SK-N-SH (cell line): ENCODE measurements around the gene ADK. TPM values are rescaled to one million over a fixed set of nuclear protein-coding genes. Genes with fewer than 3 reads are reported as not detected.

Source experiments
- CTCF ChIA-PET: fragments of 300-600, 350-600 bp; formaldehyde crosslinking; extraction: SDS; loops from one replicate; lab custom pipeline; 2021; lab: Yijun Ruan, JAX
- POLR2A ChIA-PET: fragments of 350-600 bp; sonication (Branson Sonifier 250); formaldehyde crosslinking; extraction: SDS; loops from one replicate; lab custom pipeline; 2020; ENCODE audit warnings: antibody characterized with exemption, inconsistent platforms; lab: Yijun Ruan, JAX
- DNase-seq: peaks from one replicate; pipeline ENCODE4 v3.0.0; 2012
- H2AFZ ChIP-seq: fragments of 200-600 bp; sonication (generic); 2 replicates; pipeline ENCODE4 v1.8.1; 2016; ENCODE audit warnings: antibody characterized with exemption, mild to moderate bottlenecking, low read depth
- H3F3A ChIP-seq: fragments of 200-600 bp; sonication (generic); replicated peaks from 2 replicates; pipeline ENCODE3; 2016; ENCODE audit warnings: antibody characterized with exemption, mild to moderate bottlenecking; ENCODE audit not compliant: insufficient read depth
- H3K27ac ChIP-seq, 2 experiments: fragments of 200-500 bp in 1 of 2; fragments of 200-600 bp in 1 of 2; sonication (Bioruptor generic) in 1 of 2; sonication (generic), shearing (Covaris generic) in 1 of 2; 2 replicates each; pipeline versions ENCODE4 v1.5.1 to v1.6.1; 2014 to 2016; ENCODE audit warnings: low read depth in 2 of 2, inconsistent platforms in 1 of 2, low read length in 1 of 2, mild to moderate bottlenecking in 1 of 2, mixed read lengths in 1 of 2
- H3K27me3 ChIP-seq: fragments of 200-600 bp; sonication (generic), shearing (Covaris generic); 2 replicates; pipeline ENCODE4 v1.6.1; 2016; ENCODE audit warnings: mixed run types; ENCODE audit not compliant: insufficient read depth
- H3K36me3 ChIP-seq, 2 experiments: fragments of 200-500 bp in 1 of 2; fragments of 200-600 bp in 1 of 2; sonication (Bioruptor generic) in 1 of 2; sonication (generic) in 1 of 2; replicated peaks in 1 of 2; 2 replicates each; pipeline versions ENCODE3 to v1.5.1; 2014 to 2016; ENCODE audit warnings: low read length in 1 of 2, mild to moderate bottlenecking in 1 of 2; ENCODE audit not compliant: insufficient read depth in 2 of 2, control insufficient read depth in 1 of 2
- H3K4me1 ChIP-seq, 2 experiments: fragments of 200-500 bp in 1 of 2; fragments of 200-600 bp in 1 of 2; sonication (Bioruptor generic) in 1 of 2; sonication (generic), shearing (Covaris generic) in 1 of 2; 2 replicates each; pipeline versions ENCODE4 v1.5.1 to v1.6.1; 2014 to 2016; ENCODE audit warnings: low read depth in 1 of 2, low read length in 1 of 2, mixed run types in 1 of 2; ENCODE audit not compliant: insufficient read depth in 2 of 2, control insufficient read depth in 1 of 2
- H3K4me2 ChIP-seq: fragments of 200-600 bp; sonication (generic), shearing (Covaris generic); 2 replicates; pipeline ENCODE4 v1.6.1; 2017; ENCODE audit warnings: mixed run types
- H3K4me3 ChIP-seq, 2 experiments: fragments of 200-500 bp in 1 of 2; fragments of 200-600 bp in 1 of 2; sonication (Bioruptor generic) in 1 of 2; sonication (generic), shearing (Covaris generic) in 1 of 2; 2 replicates each; pipeline versions ENCODE4 v1.5.1 to v1.8.1; 2014 to 2016; ENCODE audit warnings: low read depth in 2 of 2, inconsistent platforms in 1 of 2, low read length in 1 of 2, mild to moderate bottlenecking in 1 of 2, mixed read lengths in 1 of 2, moderate library complexity in 1 of 2
- H3K79me2 ChIP-seq: fragments of 200-600 bp; sonication (generic); 2 replicates; pipeline ENCODE4 v1.8.1; 2017; ENCODE audit warnings: mild to moderate bottlenecking; ENCODE audit not compliant: insufficient read depth
- H3K9ac ChIP-seq: fragments of 200-600 bp; sonication (generic); 2 replicates; pipeline ENCODE4 v1.6.1; 2017; ENCODE audit warnings: mixed run types
- H3K9me2 ChIP-seq: fragments of 200-600 bp; sonication (generic); 2 replicates; pipeline ENCODE4 v1.6.1; 2017; ENCODE audit warnings: mixed run types
- H3K9me3 ChIP-seq: fragments of 200-600 bp; sonication (generic); 2 replicates; pipeline ENCODE4 v1.6.1; 2017; ENCODE audit warnings: mixed run types, mild to moderate bottlenecking, moderate library complexity
- H4K20me1 ChIP-seq: fragments of 200-600 bp; sonication (generic); 2 replicates; pipeline ENCODE4 v1.6.1; 2017; ENCODE audit warnings: mild to moderate bottlenecking, mixed run types; ENCODE audit not compliant: insufficient read depth
- CHD2 ChIP-seq: fragments of 150-350 bp; IDR thresholded peaks from 2 replicates; pipeline ENCODE4 v1.6.1; 2018; ENCODE audit warnings: low read length; ENCODE audit not compliant: partially characterized antibody
- ELF1 ChIP-seq: IDR thresholded peaks from 2 replicates; pipeline ENCODE4 v1.4.0; 2012
- EP300 ChIP-seq, 2 experiments: IDR thresholded peaks; 2 replicates each; pipeline versions ENCODE4 v1.4.0 to v1.6.1; 2012; ENCODE audit warnings: borderline replicate concordance in 1 of 2, low read depth in 1 of 2, low read length in 1 of 2
- EZH2phosphoT487 ChIP-seq: fragments of 200-600 bp; sonication (generic); IDR thresholded peaks from 2 replicates; pipeline ENCODE4 v1.6.1; 2017; ENCODE audit warnings: low read depth, mixed run types, mild to moderate bottlenecking, antibody characterized with exemption, moderate library complexity, borderline replicate concordance
- FOSL2 ChIP-seq: IDR thresholded peaks from 2 replicates; pipeline ENCODE4 v1.4.0; 2012; ENCODE audit warnings: low read depth, mild to moderate bottlenecking, moderate library complexity, borderline replicate concordance
- FOXJ3 ChIP-seq: sonication (generic); formaldehyde crosslinking; IDR thresholded peaks from 2 replicates; pipeline ENCODE4 v1.5.1; 2020; ENCODE audit warnings: mild to moderate bottlenecking, missing genetic modification reagents
- FOXM1 ChIP-seq: IDR thresholded peaks from 2 replicates; pipeline ENCODE4 v1.4.0; 2012; ENCODE audit warnings: low read depth, mild to moderate bottlenecking
- GABPA ChIP-seq: IDR thresholded peaks from 2 replicates; pipeline ENCODE4 v1.4.0; 2012; ENCODE audit warnings: low read depth, mild to moderate bottlenecking
- GATA2 ChIP-seq: sonication (generic); formaldehyde crosslinking; IDR thresholded peaks from 2 replicates; pipeline ENCODE4 v1.5.0; 2020; ENCODE audit warnings: mild to moderate bottlenecking, missing genetic modification reagents
- JUND ChIP-seq: IDR thresholded peaks from 2 replicates; pipeline ENCODE4 v1.4.0; 2012
- MEF2A ChIP-seq: IDR thresholded peaks from 2 replicates; pipeline ENCODE4 v1.4.0; 2012; ENCODE audit warnings: low read depth, borderline replicate concordance
- NFIC ChIP-seq: IDR thresholded peaks from 2 replicates; pipeline ENCODE4 v1.4.0; 2012; ENCODE audit warnings: borderline replicate concordance
- POLR2AphosphoS5 ChIP-seq: IDR thresholded peaks from 2 replicates; pipeline ENCODE4 v1.6.1; 2012; ENCODE audit warnings: low read depth, low read length
- RAD21 ChIP-seq: IDR thresholded peaks from 2 replicates; pipeline ENCODE4 v1.6.1; 2012; ENCODE audit warnings: mild to moderate bottlenecking, low read length
- RCOR1 ChIP-seq: fragments of 150-350 bp; IDR thresholded peaks from 2 replicates; pipeline ENCODE4 v1.6.1; 2017; ENCODE audit warnings: antibody characterized with exemption, low read length
- RFX5 ChIP-seq: IDR thresholded peaks from 2 replicates; pipeline ENCODE4 v1.6.1; 2012; ENCODE audit warnings: mild to moderate bottlenecking, improper control_type of control experiment, low read length
- RXRA ChIP-seq: IDR thresholded peaks from 2 replicates; pipeline ENCODE4 v1.4.0; 2012; ENCODE audit warnings: low read depth, mild to moderate bottlenecking, borderline replicate concordance
- SIN3A ChIP-seq: IDR thresholded peaks from 2 replicates; pipeline ENCODE4 v1.6.1; 2012; ENCODE audit warnings: low read depth, mild to moderate bottlenecking, low read length, moderate library complexity, borderline replicate concordance
- SMC3 ChIP-seq: IDR thresholded peaks from 2 replicates; pipeline ENCODE4 v1.6.1; 2012; ENCODE audit warnings: low read depth, low read length, improper control_type of control experiment
- TAF1 ChIP-seq: IDR thresholded peaks from 2 replicates; pipeline ENCODE4 v1.6.1; 2012; ENCODE audit warnings: low read depth, mild to moderate bottlenecking, low read length, moderate library complexity, borderline replicate concordance
- TCF12 ChIP-seq: IDR thresholded peaks from 2 replicates; pipeline ENCODE4 v1.4.0; 2012
- TEAD4 ChIP-seq: IDR thresholded peaks from 2 replicates; pipeline ENCODE4 v1.4.0; 2012; ENCODE audit warnings: mild to moderate bottlenecking, borderline replicate concordance; ENCODE audit not compliant: insufficient read depth
- USF2 ChIP-seq: fragments of 150-350 bp; IDR thresholded peaks from 2 replicates; pipeline ENCODE4 v1.6.1; 2017; ENCODE audit warnings: antibody characterized with exemption, low read length, low read depth, borderline replicate concordance
- YY1 ChIP-seq: IDR thresholded peaks from 2 replicates; pipeline ENCODE4 v1.4.0; 2012; ENCODE audit warnings: low read depth, mild to moderate bottlenecking
- WGBS: methylation state at CpG from one replicate; pipeline ENCODE4 v1.1.6; 2017; ENCODE audit warnings: low lambda C conversion rate; 5-methylcytosine and 5-hydroxymethylcytosine counted together
- polyA plus RNA-seq, 3 experiments: library from polyadenylated mRNA; depleted of rRNA; stranded (reverse); fragments of >200 nt; gene quantifications; 2 replicates each; pipeline ENCODE4 v1.2.3, GENCODE V29; 2012
- TF ChIP-seq, protein P1 (sequence below): IDR thresholded peaks from 2 replicates; pipeline ENCODE4 v1.4.0; 2012; ENCODE audit warnings: low read depth
- TF ChIP-seq, protein P2 (sequence below): fragments of 200-600 bp; sonication (generic); IDR thresholded peaks from 2 replicates; pipeline ENCODE4 v1.6.1; 2017; ENCODE audit warnings: antibody characterized with exemption, mild to moderate bottlenecking, moderate library complexity
- TF ChIP-seq, protein P3 (sequence below): IDR thresholded peaks from 2 replicates; pipeline ENCODE4 v1.4.0; 2012; ENCODE audit warnings: low read depth, borderline replicate concordance

Gene ADK
- polyA plus RNA-seq, 1 of the 3 experiments (the other 2 are of a cell fraction), result 25.1 TPM

- TF ChIP-seq MEF2A (peak; percentile 90), EZH2phosphoT487 (no peak), EP300 (IDR thresholded peaks at IDR 0.05; ENCODE audit: borderline replicate concordance in 1 of 2, low read depth in 1 of 2, low read length in 1 of 2) (peak; percentile 74 to 85), YY1 (no peak)
- TF ChIP-seq, protein P1, sequence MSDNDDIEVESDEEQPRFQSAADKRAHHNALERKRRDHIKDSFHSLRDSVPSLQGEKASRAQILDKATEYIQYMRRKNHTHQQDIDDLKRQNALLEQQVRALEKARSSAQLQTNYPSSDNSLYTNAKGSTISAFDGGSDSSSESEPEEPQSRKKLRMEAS, result no peak
- TF ChIP-seq, protein P2, sequence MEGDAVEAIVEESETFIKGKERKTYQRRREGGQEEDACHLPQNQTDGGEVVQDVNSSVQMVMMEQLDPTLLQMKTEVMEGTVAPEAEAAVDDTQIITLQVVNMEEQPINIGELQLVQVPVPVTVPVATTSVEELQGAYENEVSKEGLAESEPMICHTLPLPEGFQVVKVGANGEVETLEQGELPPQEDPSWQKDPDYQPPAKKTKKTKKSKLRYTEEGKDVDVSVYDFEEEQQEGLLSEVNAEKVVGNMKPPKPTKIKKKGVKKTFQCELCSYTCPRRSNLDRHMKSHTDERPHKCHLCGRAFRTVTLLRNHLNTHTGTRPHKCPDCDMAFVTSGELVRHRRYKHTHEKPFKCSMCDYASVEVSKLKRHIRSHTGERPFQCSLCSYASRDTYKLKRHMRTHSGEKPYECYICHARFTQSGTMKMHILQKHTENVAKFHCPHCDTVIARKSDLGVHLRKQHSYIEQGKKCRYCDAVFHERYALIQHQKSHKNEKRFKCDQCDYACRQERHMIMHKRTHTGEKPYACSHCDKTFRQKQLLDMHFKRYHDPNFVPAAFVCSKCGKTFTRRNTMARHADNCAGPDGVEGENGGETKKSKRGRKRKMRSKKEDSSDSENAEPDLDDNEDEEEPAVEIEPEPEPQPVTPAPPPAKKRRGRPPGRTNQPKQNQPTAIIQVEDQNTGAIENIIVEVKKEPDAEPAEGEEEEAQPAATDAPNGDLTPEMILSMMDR, result no peak
These were observed 349.8 kb downstream of the ADK start (continued) for GRCh38 chr10:74500816-74501215.

- H3K27ac ChIP-seq, result peak overlapping the region; percentile 22 to 76; a peak in 3 of 4 replicates
- ChIA-PET CTCF (interaction anchor here (1.1 kb wide), 1 partner anchor 25 kb away, joined by 3 read pairs; no protein-coding TSS in a partner anchor), POLR2A (no interaction called here)
- H3K4me2 ChIP-seq, result peak overlapping the region; percentile 41; the same call in 1 of the 2 replicates
- H3K4me3 ChIP-seq, result no peak overlapping the region
- H3K4me1 ChIP-seq, result peaks cover 5 to 45% of the 10 kb centered on the region in 2 experiments; a peak in 3 of 4 replicates
- DNase-seq, result no peak
- H3K9ac ChIP-seq, result no peak overlapping the region
- H3K9me3 ChIP-seq, result 0 out of 2 replicates have a peak, but pooled peaks cover 8% of the 10 kb centered on the region
- H3K79me2 ChIP-seq, result no peaks in the 10 kb centered on the region
- no peaks in the 10 kb centered on the region for H3K36me3 ChIP-seq
- H3F3A ChIP-seq, result peaks cover 38% of the 10 kb centered on the region
- no peaks in the 10 kb centered on the region for H3K27me3 ChIP-seq
- no peak overlapping the region for H2AFZ ChIP-seq
- no peaks in the 10 kb centered on the region for H4K20me1 ChIP-seq
- 63% methylated on average over 1 of the region's 1 CpG for WGBS
- H3K9me2 ChIP-seq, result no peaks in the 10 kb centered on the region
- TF ChIP-seq ELF1, result no peak; the same call in 1 of the 2 replicates
- TF ChIP-seq, protein P3, sequence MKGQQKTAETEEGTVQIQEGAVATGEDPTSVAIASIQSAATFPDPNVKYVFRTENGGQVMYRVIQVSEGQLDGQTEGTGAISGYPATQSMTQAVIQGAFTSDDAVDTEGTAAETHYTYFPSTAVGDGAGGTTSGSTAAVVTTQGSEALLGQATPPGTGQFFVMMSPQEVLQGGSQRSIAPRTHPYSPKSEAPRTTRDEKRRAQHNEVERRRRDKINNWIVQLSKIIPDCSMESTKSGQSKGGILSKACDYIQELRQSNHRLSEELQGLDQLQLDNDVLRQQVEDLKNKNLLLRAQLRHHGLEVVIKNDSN, result no peak
- peak; percentile 61; the same call in 1 of the 2 replicates for TF ChIP-seq POLR2AphosphoS5
- TF ChIP-seq RAD21, result no peak
- peak; percentile 76 for TF ChIP-seq MEF2A
- no peak for TF ChIP-seq SIN3A
- TF ChIP-seq USF2, result no peak
- TF ChIP-seq RFX5, result no peak
- TF ChIP-seq EP300 (IDR thresholded peaks at IDR 0.05; ENCODE audit: borderline replicate concordance in 1 of 2, low read depth in 1 of 2, low read length in 1 of 2), result peak; percentile 18 to 91; a peak in 3 of 4 replicates
- peak; percentile 91 for TF ChIP-seq FOSL2
- TF ChIP-seq TEAD4, result peak; percentile 76
- TF ChIP-seq, protein P2, result no peak
- TF ChIP-seq CHD2, result no peak
- TF ChIP-seq FOXM1, result 0 out of 2 replicates have a peak, but pooled peaks have one; percentile 51
- TF ChIP-seq GATA2, result no peak
- no peak for TF ChIP-seq FOXJ3 (CRISPR knock-in tag)
- no peak for TF ChIP-seq SMC3
- TF ChIP-seq RCOR1, result no peak
- no peak for TF ChIP-seq GABPA
- TF ChIP-seq RXRA, result peak; percentile 49; the same call in 1 of the 2 replicates
- peak; percentile 84 for TF ChIP-seq NFIC
- peak; percentile 95 for TF ChIP-seq JUND
- no peak for TF ChIP-seq TAF1
- peak; percentile 91 for TF ChIP-seq TCF12
These were observed 352.1 kb downstream of the ADK start for GRCh38 chr10:74502963-74503608.
